GDM1 (cell line): ENCODE results near the gene RRBP1.

ENCODE experiments used
- DNase-seq: peaks from one replicate; lab custom pipeline; 2025; lab: John Stamatoyannopoulos, UW

The RRBP1 gene

DNA sequence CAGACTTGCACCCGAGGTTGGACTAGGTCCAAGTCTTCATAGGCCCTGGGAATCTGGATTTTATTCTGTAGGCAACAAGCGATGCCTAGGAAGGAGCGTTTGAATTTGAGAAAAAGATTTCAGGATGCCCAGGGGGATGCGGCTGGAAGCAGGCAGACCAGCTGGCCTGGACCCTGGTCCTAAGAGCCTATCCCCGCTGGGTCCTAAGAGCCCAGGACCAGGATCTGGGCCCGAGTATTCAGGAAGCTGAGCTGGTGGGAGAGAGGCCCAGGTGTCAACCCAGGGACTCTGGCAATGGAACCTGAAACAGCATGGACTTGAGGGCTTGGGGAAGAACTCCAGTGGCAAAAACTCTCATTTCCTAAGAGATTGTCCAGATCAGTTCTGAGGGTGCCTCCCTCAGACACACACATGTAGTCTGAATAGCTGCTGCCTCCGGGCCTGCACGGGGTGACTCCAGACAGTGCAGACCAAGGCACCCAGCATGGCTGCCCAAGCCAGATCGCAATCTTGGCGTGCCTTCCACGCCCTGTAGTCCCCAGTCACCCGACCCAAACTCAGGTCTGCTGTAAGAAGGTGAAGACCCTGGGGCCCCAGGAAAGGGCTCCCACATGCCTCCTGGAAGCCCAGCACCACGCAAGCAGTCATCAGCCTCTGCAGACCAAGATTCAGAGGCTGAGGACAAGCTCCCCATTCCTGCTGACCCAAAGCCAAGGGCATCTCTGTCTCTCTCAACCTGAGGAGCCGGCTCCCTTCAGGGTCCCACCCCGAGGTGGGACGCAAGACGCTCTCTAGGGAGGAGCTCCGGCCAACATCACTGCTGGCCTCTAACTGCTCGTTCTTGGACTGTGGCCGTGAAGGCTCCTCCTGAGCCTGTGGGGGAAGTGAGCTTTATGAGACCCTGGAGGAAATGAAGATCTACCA lies 34.4 kb downstream of the RRBP1 start:
- DNase-seq = no peak

DNA sequence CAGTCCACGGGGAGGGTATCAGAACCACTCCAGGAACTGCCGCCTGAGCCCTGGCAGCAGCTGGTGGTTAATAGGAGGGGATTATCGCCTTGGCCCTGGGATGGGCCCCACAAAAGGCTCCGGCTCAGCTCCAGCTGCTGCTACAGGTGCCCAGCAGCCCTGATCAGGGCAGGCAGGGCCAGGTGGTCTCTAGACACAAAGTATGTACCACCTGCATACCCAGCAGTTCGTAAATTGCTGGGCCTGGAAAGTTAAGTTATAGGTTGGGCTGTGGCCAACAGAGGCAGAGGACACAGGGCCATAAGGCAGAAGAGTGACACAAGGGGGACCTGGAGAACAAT lies 35.1 kb downstream of the RRBP1 start:
- no peak for DNase-seq

DNA sequence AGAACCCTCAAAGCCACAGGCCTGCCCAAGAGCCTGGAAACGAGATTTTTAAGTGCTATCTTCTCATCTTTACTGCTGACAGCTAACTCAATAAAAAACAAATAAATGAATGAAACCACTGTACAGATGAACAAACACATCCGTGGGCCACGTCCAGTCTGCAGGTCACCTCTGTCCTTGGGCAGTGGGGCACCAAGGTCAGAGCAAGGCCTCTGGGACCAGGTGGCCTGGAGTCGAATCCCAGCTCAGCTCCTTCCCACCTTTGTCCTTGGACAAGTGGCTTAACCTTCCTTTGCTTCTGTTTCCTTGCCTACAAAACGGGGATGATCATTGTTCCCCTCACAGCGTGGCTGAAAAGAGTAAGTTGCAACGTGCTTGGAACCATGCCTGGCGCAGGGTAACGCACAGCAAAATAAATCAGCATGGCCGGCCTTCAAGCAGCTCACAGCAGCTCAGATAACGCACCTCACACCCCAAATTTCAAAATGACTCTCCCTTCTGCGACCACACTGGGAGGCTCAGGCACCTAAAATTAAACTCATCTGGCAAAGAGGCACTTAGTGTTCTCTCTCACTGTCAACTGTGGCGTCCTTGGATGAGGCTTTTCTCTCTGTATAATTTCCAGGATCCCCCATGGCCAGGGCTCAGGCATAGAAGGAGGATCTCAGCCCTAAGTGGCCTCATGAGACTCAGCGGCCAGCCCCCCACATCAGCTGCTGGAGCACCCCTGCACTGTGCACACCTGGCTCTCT lies 35.7 kb downstream of the RRBP1 start:
- DNase-seq = no peak

DNA sequence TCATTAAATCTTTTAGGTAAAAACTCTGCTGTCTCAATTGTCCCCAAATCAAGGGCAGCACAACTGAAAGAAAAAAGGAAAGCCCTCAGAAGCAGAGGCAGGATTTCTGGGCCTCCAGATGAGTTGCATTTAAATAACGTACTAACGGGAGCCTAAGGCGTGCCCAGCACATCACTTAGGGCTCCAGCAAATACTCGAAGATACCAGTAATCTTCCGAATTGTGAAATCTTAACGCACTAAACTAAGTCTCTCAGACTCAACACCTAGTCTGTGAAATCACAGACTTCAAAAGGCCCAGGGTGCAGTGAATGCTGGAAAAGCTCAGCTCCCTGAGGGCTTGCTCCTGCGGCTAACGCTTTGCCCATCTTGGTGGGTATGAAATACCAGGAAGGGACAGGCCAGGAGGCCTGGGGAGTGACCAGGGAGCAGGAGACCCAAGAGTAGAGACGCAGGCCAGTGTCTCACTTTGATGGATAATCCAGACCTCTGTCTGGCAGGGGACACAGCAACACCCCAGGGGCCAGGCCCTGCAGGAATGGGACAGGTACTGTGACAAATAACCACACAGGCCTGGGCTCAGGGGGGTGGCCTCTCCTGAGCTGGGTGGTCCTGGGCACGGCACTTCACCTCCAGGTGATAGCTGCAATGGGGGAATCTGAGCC lies 36.4 kb downstream of the RRBP1 start:
- DNase-seq = no peak

DNA sequence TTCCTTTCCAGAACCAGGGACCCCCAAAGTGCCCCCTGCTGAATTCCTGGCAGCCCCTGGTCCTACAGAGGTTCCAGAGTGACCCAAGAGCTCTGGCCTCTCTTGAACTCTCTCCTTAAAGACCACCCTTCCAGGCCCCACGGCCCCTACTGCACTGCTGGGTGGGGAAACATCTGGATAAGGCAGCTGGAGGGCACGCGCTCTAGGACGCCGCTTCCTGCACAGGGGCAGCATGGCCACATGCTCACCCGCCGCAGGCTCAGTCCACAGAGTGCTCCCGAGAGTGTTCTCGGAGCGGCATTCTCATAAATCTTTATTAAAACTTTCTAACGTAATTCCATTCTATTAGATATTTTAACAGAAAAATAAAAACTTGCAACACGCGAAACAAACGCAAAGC lies 37.0 kb downstream of the RRBP1 start:
- DNase-seq = no peak

DNA sequence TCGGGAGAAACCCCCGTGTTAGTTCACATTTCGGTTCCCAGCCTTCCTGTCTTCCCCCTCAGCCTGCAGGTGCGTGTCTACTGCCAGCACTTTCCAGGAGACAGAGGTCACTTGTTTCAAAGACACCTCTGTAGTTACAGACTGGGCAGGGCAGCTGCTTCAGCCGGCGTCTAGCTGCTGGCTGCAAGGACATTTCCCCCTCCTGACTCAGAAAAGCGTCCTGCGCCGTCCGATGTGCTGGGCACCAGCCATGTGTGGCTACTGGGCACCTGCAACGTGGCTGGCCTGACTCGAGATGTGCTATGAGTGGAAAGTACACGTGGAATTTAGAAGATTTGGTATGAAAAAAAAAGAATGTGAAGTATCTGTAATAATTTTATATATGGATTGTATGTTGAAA lies 37.6 kb downstream of the RRBP1 start:
- DNase-seq = no peak

DNA sequence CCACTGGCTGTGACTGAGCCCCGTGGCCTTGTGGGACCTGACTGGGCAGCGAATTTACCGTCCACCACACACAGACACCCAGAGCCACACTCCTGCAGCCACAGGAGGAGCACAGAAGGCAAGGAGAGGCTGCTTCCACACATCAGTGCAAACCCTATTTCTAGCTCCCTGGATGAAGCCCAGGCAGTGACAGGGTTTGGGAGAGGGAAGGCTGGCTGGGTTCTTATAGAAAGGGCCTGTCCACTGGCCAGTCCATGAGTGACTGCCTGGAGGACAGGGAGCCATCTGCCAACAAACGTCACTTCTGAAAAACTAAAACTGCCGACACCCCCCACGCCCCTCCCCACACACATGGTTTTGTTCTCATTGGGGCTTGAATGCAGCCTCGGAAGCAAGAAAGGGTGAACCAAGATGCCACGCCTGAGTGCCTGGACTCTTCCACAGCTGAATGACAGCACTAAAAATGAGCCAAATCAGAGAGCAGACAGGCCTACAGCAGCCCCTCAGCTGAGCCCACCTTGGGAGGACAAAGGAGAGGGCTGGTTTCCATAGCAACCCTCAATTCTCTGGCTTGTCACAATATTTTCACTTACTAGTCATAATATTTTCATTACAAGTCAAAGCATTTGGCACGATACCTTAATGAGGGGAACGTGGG lies 38.4 kb downstream of the RRBP1 start:
- no peak for DNase-seq

DNA sequence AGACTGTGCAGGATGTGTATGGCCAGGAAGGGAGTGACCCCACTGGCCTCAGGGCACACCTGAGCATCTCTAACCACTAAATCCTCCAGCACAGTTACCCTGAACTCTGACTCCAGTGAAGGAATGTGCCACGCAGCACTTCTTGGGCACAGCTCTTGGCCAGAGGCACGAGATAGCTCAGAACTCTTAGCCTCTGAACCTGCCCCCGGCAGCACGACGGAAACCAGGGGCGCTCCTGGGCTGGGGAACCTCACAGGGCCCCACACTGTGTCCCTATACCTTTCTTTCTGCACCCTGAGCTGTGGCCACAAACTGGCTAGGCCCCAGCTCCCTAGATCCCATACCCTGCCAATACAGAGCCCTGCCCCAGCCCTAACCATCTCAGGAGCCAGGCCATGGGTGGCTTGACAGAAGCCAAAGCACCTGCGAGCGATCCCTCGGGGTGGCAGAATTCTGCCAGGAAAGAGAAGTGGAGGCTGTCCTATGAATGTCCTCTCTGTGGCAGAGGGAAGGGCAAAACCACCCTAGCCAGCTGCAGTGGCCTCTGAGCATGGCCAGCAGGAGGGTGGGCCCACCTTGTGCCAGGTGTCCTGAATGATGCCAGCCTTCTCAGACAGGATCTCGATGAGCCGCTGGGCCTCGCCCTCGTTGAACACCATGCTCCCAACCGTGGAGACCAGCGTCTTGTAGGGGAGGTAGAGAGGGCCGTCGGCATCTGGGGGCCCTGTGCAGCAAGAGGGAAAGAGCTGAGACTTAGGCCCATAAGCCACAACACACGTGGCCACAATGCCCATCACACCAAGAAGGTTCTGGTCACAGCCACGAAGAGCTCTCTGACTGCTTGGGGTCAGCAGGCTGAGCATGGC lies 39.4 kb downstream of the RRBP1 start:
- no peak for DNase-seq

DNA sequence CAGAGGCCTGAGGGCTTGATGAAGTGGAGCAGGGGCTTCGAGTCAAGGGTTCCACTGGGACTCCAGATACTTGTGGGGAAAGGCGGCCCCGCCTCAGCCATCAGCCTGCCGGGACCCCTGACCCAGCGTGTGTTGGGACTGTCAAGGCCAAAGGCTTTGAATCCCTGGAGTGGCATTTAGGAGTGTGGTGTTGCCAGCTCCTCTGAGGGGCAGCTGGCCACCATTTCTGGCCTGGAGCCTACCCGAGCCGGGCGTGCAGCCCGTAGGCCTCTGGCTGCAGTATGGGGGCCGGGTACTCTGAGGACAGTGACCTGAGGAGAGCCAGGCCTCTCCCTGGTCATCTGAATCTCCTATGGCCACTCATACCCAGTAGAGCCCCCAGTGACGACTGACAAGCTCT lies 40.0 kb downstream of the RRBP1 start:
- no peak for DNase-seq

DNA sequence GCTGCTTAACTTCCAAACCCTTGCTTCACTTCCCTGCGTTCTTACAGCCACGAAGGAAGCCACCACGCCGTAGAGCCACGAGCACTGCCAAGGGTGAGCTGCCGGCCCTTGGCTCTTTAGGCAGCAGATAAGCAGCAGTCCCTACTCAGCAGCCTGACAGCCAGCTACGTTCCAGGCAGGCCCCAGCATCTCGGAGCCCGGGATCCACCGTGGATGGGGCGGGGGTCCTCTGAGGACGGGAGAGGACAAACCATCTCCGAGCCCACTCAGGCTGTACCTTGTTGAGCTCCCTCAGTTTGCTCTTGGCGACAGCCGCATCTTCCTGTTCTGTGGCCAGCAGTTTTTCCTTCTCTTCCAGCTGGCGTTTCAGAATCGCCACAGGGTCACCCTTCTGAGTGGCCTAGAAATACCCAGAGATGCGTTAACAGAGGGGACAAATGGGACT lies 40.5 kb downstream of the RRBP1 start:
- DNase-seq = no peak

DNA sequence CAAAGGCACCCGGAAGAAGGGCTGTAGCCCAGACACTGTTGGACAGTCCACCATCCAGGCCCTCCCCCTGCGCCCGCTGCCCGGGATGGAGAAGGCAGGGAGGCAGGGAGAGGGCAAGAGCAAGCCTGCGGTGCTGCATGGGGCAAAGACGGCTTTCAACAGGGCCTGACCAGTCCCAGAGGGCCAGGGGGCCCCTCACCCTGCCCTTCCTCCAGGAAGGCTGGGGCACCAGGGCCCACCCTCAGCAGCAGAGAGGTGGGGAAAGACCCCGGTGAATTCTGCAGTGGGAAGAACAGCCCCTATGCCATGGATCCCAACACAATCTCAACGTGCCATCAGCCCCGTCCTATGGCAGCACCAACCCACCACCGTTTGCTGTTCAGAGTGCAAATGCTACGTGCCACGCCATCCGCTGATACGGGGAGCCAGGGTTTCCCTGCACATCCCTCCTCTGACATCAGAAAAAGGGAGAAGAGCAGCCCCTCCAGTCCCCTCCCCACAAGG lies 41.1 kb downstream of the RRBP1 start:
- DNase-seq = no peak

DNA sequence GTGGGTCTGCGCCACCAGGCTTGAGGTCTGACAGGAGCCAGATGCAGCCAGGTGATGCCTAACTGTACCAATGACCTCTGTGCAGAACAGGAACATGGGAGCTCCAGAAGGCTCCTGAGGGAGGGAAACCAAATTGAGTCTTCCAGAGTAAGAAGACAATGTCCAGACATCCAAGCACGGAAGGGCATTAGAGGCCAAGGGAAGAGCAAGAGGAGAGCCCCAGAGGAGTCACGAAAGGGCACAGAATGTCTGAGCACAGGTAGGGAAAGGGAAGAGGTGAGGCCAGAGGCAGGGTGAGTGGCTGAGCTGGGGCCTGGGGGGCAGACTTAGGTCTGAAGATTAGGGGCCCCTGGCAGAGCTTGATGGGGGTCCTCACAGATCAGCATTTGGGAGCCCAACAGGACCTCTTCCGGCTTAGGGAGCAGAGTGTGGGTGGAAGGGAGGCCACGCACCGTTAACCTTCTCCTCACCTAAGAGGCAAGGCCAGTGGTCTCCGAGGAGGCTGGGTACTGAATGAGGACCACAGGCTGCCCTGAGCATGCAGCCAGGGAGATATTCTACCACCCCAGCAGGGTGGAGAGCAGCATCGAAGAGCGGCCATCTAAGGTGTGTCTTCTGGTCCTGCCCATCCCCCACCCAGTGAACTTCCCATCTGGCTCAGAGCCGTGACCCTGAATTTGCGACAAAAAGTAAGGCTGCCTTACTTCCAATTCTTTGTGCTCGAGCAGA lies 41.7 kb downstream of the RRBP1 start:
- no peak for DNase-seq

DNA sequence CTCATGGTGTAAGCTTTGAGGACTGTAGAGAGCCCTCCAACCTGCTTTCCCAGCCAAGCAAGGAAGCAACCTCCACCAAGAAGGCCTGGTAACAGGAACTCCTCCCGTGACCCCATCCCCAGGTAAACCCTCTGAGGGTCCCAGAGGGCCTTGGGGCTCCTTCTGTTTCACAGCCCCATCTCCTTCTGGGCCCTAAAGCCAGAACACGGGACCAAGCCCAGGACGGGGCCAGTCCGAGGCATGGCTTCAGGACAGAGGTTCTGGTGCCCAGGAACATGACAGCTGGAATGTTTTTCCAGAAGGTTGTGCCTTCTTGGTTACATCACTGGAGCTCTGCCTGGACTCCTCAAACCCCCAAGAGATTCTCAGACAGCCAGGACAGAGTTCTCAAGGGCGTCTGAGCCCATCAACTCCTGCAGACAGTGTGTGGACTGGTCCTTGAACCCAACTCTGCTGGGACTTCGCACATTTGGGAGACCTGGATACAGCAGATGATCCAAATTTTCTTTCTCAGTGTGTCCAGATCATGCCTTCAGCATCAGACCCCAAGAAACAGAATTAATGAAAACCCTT lies 43.1 kb downstream of the RRBP1 start:
- no peak for DNase-seq

DNA sequence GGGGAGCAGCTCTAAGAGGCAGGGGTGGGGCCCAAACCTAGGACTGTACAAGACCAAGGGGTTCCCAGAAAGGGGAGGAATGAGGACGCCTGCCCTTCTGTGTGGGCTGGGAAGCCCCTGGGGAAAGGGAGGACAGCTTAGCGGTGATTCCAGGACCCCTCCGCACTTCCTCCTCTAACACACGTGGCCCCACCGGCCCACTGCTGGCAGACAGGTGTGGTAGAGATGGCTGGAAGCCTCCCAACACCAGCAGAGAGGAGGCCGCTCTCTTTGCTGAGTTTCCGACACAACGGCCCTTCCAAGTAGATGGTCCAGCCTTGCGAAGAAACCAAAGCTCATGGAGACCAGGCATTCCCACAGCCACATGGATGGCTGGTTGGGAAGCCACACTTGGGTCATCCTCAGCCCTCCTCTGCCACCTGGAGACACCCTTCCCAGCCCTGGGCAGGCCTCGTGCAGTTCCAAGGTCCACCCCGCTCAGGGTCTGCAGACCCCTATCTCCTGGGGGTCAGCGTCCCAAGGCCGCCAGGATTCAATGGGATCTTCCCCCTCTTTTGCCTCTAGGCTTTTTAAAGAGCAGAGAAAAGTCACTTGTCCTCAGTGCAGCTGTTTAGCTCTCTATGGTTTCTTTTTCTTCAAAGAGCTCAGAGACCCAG lies 43.9 kb downstream of the RRBP1 start:
- no peak for DNase-seq

DNA sequence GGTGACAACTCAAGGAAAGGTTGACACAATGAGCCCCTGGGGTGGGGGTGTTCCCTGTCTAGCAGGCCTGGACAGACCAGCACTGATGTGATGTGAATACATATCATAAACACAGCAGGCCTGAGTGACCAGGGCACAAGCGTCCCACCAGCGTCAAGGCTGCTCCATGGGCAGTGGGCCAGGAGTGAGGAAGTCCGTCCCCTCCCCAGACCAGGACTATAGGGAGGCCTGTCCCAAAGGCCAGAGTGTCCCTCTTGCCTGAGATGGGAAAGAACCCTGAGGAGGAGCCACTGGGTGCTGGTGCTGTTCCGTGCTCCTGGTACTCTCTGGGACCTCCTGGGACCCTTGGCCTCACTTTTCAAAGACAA lies 44.6 kb downstream of the RRBP1 start:
- DNase-seq = no peak

DNA sequence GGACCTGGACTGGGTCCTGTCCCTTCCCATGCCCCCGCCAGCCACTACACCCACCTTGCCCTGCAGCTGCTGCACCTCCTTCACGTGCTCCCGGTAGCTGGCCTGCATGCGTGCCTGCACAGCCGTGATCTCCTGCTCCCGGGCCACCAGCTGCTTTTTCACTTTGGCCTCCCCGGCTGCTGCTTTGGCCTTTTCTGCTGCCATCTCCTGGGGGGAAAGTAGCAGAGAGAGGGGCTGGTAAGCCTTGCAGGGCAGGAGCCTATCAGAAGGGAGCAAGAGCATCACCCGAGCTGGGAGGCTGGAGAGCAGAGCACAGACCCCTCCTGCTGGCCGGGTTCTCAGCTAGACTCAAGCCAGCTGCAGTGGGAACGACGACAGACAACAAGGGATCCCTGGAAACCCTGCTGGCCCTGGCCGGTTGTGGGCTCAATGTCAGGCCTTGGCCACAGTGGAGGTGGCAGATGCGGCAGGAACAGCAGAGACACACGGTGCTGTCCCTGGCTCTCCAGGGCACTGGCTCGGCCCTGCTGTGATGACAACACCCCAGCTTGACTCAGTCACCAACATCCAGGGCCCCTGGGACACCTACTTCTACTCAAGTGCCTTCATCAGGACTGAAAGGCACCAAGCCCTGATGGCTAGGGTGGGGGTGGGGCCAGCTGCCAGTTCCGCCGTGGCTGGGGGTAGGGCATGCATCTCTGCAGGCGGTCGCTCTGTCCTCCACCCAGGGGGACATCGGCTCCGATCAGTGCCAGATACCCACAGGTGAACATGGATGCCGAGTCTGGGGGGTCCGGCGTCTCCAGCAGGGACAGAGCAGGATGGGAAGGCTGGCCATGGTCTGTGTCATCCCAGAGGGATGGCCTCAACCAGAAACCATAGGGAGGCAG lies 45.3 kb downstream of the RRBP1 start:
- DNase-seq = no peak

DNA sequence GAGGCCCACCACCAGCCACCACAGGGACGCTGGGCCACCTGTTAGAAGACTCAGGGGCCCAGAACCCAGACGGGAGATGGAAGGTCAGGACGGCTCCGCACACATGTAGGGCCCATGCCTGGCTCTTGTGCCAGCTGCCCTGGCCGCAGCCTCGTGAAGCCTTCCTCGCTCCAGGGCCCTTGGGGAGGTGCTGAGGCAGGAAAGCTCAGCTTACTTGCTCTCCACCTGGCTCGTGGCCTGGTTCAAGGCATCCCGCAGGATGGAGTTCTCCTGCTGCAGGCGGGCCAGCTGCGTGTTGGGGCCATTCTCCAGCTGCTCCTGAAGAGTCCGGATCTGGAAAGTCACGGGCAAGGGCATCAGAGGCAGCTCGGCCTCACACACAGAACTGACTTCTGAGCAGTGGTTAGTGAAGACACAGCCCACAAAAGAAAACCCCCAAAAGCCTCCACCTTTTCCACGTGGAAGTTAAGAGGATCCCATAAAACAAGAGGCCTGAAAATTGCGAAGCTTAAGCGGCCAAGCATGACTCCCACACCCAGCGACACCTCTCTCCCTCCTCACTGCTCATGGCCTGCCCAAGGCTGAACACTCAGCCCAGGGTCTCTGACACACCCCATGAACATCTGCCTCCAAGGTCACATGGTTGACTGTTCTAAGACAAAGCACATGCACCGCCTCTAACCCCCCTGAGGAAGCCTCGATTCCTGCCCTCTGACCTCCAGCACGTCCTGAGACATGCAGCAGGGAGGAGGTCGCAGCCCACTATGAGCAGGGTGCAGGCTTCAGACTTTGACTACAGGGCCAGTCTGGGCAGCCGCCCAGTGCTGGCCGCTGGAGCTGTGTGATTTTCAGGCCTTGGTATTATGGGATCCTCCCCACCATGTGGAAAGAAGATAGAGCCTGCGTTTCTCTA lies 46.5 kb downstream of the RRBP1 start:
- no peak for DNase-seq
